DND-41 (cell line): ENCODE data around the gene DHRS4L2.
A peak's percentile ranks its signal among the peaks of the same experiment; 100 is the strongest.

ENCODE experiments used
- ATAC-seq: fragments of 200-7000 bp; cut with Tn5 transposase; 3 replicates; pipeline ENCODE4 v1.9.1; 2021; ENCODE audit warnings: low read depth; ENCODE audit not compliant: insufficient read depth
- DNase-seq: peaks from one replicate; pipeline ENCODE4 v3.0.0-alpha.2; 2020
- H2AFZ ChIP-seq: 2 replicates; pipeline ENCODE4 v1.6.0; 2012; ENCODE audit warnings: low read depth, low read length
- H3K27ac ChIP-seq: 2 replicates; pipeline ENCODE4 v1.5.1; 2012; ENCODE audit warnings: low read length, inconsistent platforms
- H3K27me3 ChIP-seq: fragments of 200-600 bp; sonication (generic); 2 replicates; pipeline ENCODE4 v1.6.0; 2012; ENCODE audit warnings: low read length, mild to moderate bottlenecking, inconsistent platforms; ENCODE audit not compliant: insufficient read depth, poor library complexity
- H3K36me3 ChIP-seq: 2 replicates; pipeline ENCODE4 v1.5.1; 2012; ENCODE audit warnings: low read length, inconsistent platforms; ENCODE audit not compliant: insufficient read depth
- H3K4me1 ChIP-seq: 2 replicates; pipeline ENCODE4 v1.5.1; 2012; ENCODE audit warnings: mild to moderate bottlenecking, low read length; ENCODE audit not compliant: insufficient read depth
- H3K4me2 ChIP-seq: 2 replicates; pipeline ENCODE4 v1.6.0; 2012; ENCODE audit warnings: mild to moderate bottlenecking, moderate library complexity, low read length, inconsistent platforms; ENCODE audit not compliant: insufficient read depth
- H3K4me3 ChIP-seq, 2 experiments: fragments of 200-600 bp in 1 of 2; shearing (Covaris generic) in 1 of 2; 2 replicates each; pipeline ENCODE4 v1.5.1; 2012 to 2016; ENCODE audit warnings: inconsistent platforms in 2 of 2, low read length in 2 of 2, mild to moderate bottlenecking in 2 of 2, low read depth in 1 of 2, moderate library complexity in 1 of 2
- H3K79me2 ChIP-seq: 2 replicates; pipeline ENCODE4 v1.6.0; 2012; ENCODE audit warnings: low read length, inconsistent platforms; ENCODE audit not compliant: insufficient read depth
- H3K9ac ChIP-seq: 2 replicates; pipeline ENCODE4 v1.6.0; 2012; ENCODE audit warnings: low read depth, mild to moderate bottlenecking, inconsistent platforms, low read length, moderate library complexity
- H3K9me3 ChIP-seq: 2 replicates; pipeline ENCODE4 v1.5.1; 2012; ENCODE audit warnings: low read length, moderate library complexity, mild to moderate bottlenecking, inconsistent platforms; ENCODE audit not compliant: insufficient read depth, severe bottlenecking
- H4K20me1 ChIP-seq: 2 replicates; pipeline ENCODE4 v1.6.0; 2012; ENCODE audit warnings: low read length; ENCODE audit not compliant: insufficient read depth
- EZH2 ChIP-seq: IDR thresholded peaks from 3 replicates; pipeline ENCODE4 v1.6.1; 2012; ENCODE audit warnings: borderline replicate concordance, low read depth, mild to moderate bottlenecking, moderate library complexity, low read length, inconsistent platforms; ENCODE audit not compliant: severe bottlenecking
- TF ChIP-seq, protein P1 (sequence below): IDR thresholded peaks from 2 replicates; pipeline ENCODE4 v1.5.1; 2012; ENCODE audit warnings: borderline replicate concordance, low read length, moderate library complexity, mild to moderate bottlenecking; ENCODE audit not compliant: poor library complexity, severe bottlenecking; ENCODE audit errors: extremely low read depth

DHRS4L2 gene

DNA sequence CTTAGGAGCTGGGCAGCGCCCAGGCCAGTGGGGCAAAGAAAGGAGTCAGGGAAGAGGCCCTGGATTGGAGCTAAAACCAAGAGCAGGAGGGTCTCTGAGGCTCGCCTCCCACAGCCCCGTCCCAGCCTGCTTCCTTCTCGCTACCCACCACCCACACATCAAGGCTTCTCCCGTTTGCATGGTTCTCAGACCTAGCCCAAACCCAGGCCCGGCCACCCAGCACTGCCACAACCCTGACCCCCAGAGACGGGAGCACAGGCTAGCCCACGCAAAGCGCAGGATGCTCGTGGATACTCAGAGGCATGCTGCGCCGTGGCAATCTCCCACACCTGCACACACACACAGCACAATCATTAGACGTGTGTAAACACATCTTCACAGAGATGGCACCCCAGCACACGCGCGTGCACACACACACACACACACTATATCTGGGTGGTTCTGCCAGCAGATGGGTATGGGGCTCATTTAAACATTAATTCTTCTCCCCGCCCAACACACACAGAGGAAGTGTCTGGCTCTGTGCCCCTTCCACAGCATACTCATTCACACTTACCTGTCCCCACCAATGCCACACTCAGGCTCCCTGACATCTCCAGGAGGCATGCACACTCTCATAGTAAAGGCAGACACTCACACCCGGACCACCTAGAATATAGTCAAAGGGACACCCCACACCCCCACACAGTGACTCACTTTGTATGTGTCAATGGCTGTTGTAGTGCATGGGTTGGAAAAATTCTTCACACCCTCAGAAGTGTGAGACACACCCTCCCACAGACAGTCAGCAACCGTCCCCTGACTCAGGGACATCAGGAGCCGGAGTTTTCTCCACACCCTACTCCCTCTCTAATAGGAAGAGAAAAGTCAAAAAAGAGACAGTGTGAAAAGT, 64.2 kb downstream of the DHRS4L2 start:
- H3K36me3 ChIP-seq = no peaks in the 10 kb centered on the region
- peak overlapping the region; percentile 34 to 62; a peak in 3 of 4 replicates for H3K4me3 ChIP-seq
- peak overlapping the region; percentile 76 for H3K9ac ChIP-seq
- H3K4me1 ChIP-seq = peaks cover 26% of the 10 kb centered on the region
- no peak for ATAC-seq
- no peak overlapping the region for H3K27ac ChIP-seq
- peak overlapping the region; percentile 78 for H3K4me2 ChIP-seq
- H2AFZ ChIP-seq = peak overlapping the region; percentile 80; the same call in 1 of the 2 replicates
- H3K27me3 ChIP-seq = no peaks in the 10 kb centered on the region
- no peaks in the 10 kb centered on the region for H3K9me3 ChIP-seq
- no peaks in the 10 kb centered on the region for H3K79me2 ChIP-seq
- no peak for DNase-seq
- 0 out of 2 replicates have a peak, but pooled peaks cover 2% of the 10 kb centered on the region for H4K20me1 ChIP-seq
- TF ChIP-seq, protein P1, sequence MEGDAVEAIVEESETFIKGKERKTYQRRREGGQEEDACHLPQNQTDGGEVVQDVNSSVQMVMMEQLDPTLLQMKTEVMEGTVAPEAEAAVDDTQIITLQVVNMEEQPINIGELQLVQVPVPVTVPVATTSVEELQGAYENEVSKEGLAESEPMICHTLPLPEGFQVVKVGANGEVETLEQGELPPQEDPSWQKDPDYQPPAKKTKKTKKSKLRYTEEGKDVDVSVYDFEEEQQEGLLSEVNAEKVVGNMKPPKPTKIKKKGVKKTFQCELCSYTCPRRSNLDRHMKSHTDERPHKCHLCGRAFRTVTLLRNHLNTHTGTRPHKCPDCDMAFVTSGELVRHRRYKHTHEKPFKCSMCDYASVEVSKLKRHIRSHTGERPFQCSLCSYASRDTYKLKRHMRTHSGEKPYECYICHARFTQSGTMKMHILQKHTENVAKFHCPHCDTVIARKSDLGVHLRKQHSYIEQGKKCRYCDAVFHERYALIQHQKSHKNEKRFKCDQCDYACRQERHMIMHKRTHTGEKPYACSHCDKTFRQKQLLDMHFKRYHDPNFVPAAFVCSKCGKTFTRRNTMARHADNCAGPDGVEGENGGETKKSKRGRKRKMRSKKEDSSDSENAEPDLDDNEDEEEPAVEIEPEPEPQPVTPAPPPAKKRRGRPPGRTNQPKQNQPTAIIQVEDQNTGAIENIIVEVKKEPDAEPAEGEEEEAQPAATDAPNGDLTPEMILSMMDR = no peak
- no peak for TF ChIP-seq EZH2

DNA sequence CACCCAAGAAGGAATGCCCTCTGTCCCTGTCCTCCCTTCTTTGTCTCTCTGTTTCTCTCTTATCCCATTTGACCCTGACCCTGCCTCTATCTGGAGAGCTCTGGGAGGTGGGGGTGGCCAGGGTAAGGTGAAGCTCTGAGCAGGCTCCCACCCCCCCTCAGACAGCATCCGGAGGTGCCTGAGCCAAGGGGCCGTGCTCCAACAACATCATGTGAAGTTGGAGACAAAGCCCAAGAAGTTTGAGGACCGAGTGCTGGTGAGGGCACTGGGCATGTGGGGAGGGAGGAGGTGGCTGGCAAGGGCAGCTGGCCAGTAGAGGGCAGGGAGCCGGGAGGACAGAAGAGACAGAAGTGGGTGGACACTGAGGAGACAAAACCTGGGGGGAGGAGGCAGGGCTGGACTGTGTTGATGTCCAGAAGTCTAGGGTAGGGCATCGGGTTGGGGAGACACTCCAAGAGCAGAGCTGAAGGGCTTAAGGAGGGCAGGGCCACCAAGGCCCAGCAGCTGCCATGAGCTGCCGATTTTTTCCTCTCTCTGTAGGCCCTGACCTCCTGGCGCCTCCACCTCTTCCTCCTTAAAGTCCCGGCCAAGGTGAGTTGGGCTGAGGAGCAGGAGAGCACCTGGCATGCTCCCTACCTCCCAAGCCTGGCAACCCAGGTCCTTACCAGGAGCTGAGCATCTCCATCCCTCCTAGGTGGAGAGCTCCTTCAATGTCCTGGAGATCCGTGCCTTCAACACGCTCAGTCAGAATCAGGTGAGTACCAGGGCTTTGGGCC, 65.0 kb downstream of the DHRS4L2 start:
- no peak for DNase-seq
- no peaks in the 10 kb centered on the region for H3K27me3 ChIP-seq
- no peak overlapping the region for H3K9ac ChIP-seq
- H3K79me2 ChIP-seq = no peaks in the 10 kb centered on the region
- no peak overlapping the region for H3K27ac ChIP-seq
- no peaks in the 10 kb centered on the region for H3K9me3 ChIP-seq
- H2AFZ ChIP-seq = no peak overlapping the region
- H3K4me2 ChIP-seq = no peak overlapping the region
- H4K20me1 ChIP-seq = 0 out of 2 replicates have a peak, but pooled peaks cover 2% of the 10 kb centered on the region
- TF ChIP-seq, protein P1 = no peak
- TF ChIP-seq EZH2 = no peak
- no peaks in the 10 kb centered on the region for H3K36me3 ChIP-seq
- no peak for ATAC-seq
- H3K4me3 ChIP-seq = no peak overlapping the region
- H3K4me1 ChIP-seq = peaks cover 26% of the 10 kb centered on the region

DNA sequence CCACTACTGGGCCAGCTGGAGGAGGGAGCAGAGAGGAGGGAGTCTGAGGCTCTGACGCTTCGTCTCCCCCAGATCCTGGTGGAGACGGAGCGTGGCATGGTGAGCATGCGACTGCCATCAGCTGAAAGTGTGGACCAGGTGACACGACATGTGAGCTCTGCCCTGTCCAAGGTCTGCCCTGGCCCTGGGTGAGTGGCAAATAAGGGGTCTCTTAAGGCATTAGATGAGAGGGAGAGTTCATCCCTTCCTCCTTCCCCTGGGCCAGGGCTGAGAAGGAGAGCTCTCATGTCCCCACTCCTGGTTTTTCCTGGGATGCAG, 65.6 kb downstream of the DHRS4L2 start:
- no peak for TF ChIP-seq EZH2
- TF ChIP-seq, protein P1 = no peak
- ATAC-seq = no peak
- Histone ChIP-seq H2AFZ (no peak overlapping the region), H3K9me3 (no peaks in the 10 kb centered on the region), H3K27me3 (no peaks in the 10 kb centered on the region), H3K27ac (no peak overlapping the region), H3K9ac (no peak overlapping the region), H3K36me3 (no peaks in the 10 kb centered on the region), H4K20me1 (0 out of 2 replicates have a peak, but pooled peaks cover 2% of the 10 kb centered on the region), H3K79me2 (no peaks in the 10 kb centered on the region), H3K4me1 (peaks cover 26% of the 10 kb centered on the region), H3K4me3 (no peak overlapping the region), H3K4me2 (no peak overlapping the region)
- no peak for DNase-seq
